Type B pancreatic cell (in vitro differentiated cells): ENCODE measurements around the gene NPIPB2. TPM values are rescaled to one million over a fixed set of nuclear protein-coding genes. Genes with fewer than 3 reads are reported as not detected.
"Not testable (repeated sequence)": the region's sequence is repeated elsewhere in the genome, so short reads cannot be mapped to it uniquely, and the experiment has no call there.

Experiments used
- DNase-seq: peaks from one replicate; pipeline ENCODE4 v3.0.0; 2021; ENCODE audit warnings: mixed read lengths; ENCODE audit not compliant: unreplicated experiment; ENCODE audit errors: extremely low spot score
- H3K27ac Mint-ChIP-seq: 2 replicates; pipeline ENCODE4 v1.8.0; 2021; ENCODE audit warnings: mild to moderate bottlenecking, mixed read lengths
- H3K27me3 Mint-ChIP-seq: 2 replicates; pipeline ENCODE4 v1.8.0; 2021; ENCODE audit warnings: mixed read lengths
- H3K36me3 Mint-ChIP-seq: 2 replicates; pipeline ENCODE4 v1.8.0; 2021; ENCODE audit warnings: mixed read lengths
- H3K4me1 Mint-ChIP-seq: one replicate; pipeline ENCODE4 v1.8.0; 2021; ENCODE audit warnings: mixed read lengths; ENCODE audit not compliant: unreplicated experiment
- H3K4me3 Mint-ChIP-seq: 2 replicates; pipeline ENCODE4 v1.8.0; 2021; ENCODE audit warnings: mild to moderate bottlenecking, mixed read lengths
- H3K9me3 Mint-ChIP-seq: 2 replicates; pipeline ENCODE4 v1.8.0; 2021; ENCODE audit warnings: mixed read lengths
- long read RNA-seq: library from polyadenylated mRNA; unstranded; transcript quantifications from one replicate; pipeline ENCODE4 v2.0.0, GENCODE V29; 2020
- total RNA-seq: library from RNA; stranded (reverse); gene quantifications from 2 replicates; pipeline ENCODE4 v1.2.1, GENCODE V29; 2021; ENCODE audit warnings: low replicate concordance
- TF ChIP-seq, protein P1 (sequence below): fragments of 200-600 bp; sonication (generic); conservative IDR thresholded peaks from 2 replicates; pipeline ENCODE4 v1.5.0; 2021; ENCODE audit warnings: antibody characterized with exemption, mild to moderate bottlenecking

The NPIPB2 gene
- total RNA-seq: 7.5 and 13.4 TPM in 2 replicates
- long read RNA-seq, partial matches to known transcripts: 0 of 10 reads
- long read RNA-seq, other reads (novel, unspliced or antisense): 10 of 10 reads

- H3K4me1 Mint-ChIP-seq, H3K4me3 Mint-ChIP-seq, H3K9me3 Mint-ChIP-seq, H3K27ac Mint-ChIP-seq, H3K36me3 Mint-ChIP-seq, DNase-seq, H3K27me3 Mint-ChIP-seq: not testable (repeated sequence)
Measured at GRCh38 chr16:11941945-11942344, at the start of gene NPIPB2. TSS of gene NPIPB2 (minus strand) at chr16:11942045. CDS start at chr16:11942045, 0 bp downstream.

GRCh38 chr16:11990702-11991390 is 49.0 kb upstream of the NPIPB2 start:
- H3K4me3 Mint-ChIP-seq: no peak overlapping the region
- H3K4me1 Mint-ChIP-seq: peaks cover 3% of the 10 kb centered on the region
- H3K27ac Mint-ChIP-seq: peak overlapping the region; percentile 78
- H3K36me3 Mint-ChIP-seq: no peaks in the 10 kb centered on the region
- TF ChIP-seq, protein P1, sequence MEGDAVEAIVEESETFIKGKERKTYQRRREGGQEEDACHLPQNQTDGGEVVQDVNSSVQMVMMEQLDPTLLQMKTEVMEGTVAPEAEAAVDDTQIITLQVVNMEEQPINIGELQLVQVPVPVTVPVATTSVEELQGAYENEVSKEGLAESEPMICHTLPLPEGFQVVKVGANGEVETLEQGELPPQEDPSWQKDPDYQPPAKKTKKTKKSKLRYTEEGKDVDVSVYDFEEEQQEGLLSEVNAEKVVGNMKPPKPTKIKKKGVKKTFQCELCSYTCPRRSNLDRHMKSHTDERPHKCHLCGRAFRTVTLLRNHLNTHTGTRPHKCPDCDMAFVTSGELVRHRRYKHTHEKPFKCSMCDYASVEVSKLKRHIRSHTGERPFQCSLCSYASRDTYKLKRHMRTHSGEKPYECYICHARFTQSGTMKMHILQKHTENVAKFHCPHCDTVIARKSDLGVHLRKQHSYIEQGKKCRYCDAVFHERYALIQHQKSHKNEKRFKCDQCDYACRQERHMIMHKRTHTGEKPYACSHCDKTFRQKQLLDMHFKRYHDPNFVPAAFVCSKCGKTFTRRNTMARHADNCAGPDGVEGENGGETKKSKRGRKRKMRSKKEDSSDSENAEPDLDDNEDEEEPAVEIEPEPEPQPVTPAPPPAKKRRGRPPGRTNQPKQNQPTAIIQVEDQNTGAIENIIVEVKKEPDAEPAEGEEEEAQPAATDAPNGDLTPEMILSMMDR: no peak
- H3K9me3 Mint-ChIP-seq: no peaks in the 10 kb centered on the region
- no peaks in the 10 kb centered on the region for H3K27me3 Mint-ChIP-seq
- DNase-seq: no peak

DNA sequence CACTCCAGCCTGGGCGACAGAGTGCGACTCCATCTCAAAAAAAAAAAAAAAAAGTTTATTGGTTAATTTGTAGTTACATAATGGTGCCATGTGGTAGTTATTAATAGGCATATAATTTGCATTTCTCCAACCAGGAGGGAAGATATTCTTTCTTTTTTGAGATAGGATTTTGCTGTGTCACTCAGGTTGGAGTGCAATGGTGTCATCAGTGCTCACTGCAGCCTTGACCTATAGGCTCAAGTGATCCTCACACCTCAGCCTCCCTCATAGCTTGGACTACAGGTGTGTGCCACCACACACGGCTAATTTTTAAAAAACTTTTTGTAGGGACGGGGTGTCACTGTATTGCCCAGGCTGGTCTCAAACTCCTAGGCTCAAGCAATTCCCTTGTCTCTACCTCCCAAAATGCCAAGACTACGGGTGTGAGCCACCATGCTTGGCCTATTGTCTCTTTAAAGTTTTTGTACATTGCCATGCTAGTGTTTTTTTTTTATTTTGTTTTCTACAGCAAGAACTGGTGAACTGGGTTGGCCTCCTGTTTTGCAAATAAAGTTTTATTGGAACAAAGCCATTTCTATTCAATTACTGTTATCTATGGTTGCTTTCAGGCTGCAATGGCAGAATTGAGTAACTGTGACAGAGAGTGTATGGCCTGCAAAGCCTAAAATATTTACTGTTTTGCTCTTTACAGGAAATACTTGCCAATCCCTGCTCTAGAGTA is 46.6 kb upstream of the NPIPB2 start:
- Mint-ChIP-seq H3K9me3 (no peaks in the 10 kb centered on the region), H3K4me3 (no peak overlapping the region), H3K27ac (no peak overlapping the region), H3K4me1 (peaks cover 3% of the 10 kb centered on the region), H3K27me3 (no peaks in the 10 kb centered on the region), H3K36me3 (no peaks in the 10 kb centered on the region)
- TF ChIP-seq, protein P1: no peak
- no peak for DNase-seq

DNA sequence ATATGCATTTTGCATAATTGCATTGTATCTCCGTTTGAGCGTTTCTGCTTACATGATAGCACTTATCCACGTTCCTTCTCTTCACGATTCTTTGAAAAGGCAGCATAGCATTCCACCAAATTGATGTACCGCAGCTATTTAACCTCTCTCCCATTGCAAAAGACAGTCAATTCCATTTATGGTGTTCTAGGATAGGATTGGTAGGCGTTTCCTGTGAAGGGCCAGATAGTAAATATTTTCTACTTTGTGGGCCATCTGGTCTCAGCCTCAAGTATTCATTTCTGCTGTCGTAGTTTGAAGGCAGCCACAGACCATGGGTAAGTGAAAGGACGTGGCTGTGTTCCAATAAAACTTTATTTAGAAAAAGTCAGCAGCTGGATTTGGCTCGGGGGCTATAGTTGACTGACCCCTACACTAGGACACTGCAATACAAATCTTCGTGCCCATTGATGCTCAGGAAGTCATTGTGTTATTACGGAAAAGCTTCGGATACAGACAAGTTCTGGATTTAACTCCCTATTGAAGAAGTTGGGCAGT is 44.7 kb upstream of the NPIPB2 start:
- Mint-ChIP-seq H3K27me3 (no peaks in the 10 kb centered on the region), H3K36me3 (no peaks in the 10 kb centered on the region), H3K4me3 (no peak overlapping the region), H3K4me1 (peaks cover 7% of the 10 kb centered on the region), H3K27ac (no peak overlapping the region), H3K9me3 (no peaks in the 10 kb centered on the region)
- no peak for DNase-seq
- TF ChIP-seq, protein P1: no peak

DNA sequence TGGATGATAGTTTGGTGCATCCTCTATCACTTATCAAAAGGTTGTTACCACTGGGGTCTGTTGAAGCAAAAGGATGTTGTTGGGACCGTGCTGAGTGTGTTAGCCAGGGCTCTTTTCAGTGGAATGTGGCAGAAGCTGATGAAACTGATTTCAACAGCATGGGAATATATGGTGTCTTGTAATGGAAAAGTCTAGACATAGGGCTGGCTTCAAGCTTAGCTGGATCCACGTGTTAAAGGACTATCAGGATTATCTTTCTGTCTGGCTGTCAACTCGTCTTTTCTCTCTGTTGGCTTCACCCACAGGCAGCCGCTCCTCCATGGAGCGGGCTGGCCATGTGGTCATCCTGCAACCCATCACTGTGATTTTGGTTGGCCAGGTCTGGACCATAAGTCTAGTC is 43.4 kb upstream of the NPIPB2 start:
- peaks cover 7% of the 10 kb centered on the region for H3K4me1 Mint-ChIP-seq

More for the DNA sequence above, 43.4 kb upstream of the NPIPB2 start:
- no peaks in the 10 kb centered on the region for H3K9me3 Mint-ChIP-seq
- H3K36me3 Mint-ChIP-seq: no peaks in the 10 kb centered on the region
- no peaks in the 10 kb centered on the region for H3K27me3 Mint-ChIP-seq
- no peak overlapping the region for H3K27ac Mint-ChIP-seq
- TF ChIP-seq, protein P1: no peak
- no peak for DNase-seq
- H3K4me3 Mint-ChIP-seq: no peak overlapping the region
